HG03457 (cell line): Measurements from ENCODE around the gene GALNT3.

Source experiments
- ATAC-seq: cut with Tn5 transposase; IDR thresholded peaks from one replicate; pipeline ENCODE4 v1.9.1; 2021; ENCODE audit warnings: moderate number of reproducible peaks; ENCODE audit not compliant: unreplicated experiment

GALNT3 gene

DNA sequence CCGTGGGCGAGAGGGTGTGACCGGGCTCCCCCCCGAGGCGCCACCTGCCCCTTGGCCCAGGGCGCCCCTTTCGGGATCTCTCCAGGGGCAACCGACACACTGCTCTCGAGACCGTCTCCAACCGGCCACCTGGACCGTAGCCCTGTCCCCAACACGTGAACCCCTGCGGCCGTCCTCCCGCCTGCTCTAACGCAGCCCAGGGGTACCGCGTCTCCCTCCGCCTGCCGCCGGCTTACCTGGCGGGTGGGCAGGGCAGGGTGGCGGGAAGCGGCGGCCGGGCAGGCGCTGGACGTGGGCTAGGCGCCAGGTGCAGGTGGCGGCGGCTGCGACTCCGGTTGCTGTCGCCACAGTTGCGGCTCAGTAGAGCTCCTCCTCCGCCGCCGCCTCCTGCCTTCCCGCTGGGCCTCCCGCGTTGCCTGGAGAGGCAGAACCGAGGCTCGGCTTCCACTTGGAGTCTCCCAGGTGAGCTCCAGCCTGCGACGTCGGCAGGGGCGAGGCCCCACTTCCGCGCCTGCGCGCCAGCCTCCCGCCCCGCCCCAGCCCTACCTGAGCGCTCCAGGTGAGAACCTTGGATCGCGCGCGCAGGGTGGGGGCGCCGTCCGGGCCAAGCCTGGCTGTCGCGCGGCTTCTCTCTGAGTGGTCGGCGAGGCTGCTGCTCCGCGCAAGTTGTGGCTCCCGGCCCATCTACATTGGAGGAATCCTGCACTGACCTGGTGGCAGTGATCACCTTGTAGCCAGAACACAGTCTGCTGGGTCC is at the start of gene GALNT3:
Gene GALNT3, minus strand, starts transcription at position 469 of the 757 bp plus-strand sequence. CDS start 23,547 bp downstream, outside the sequence.
- peak; percentile 15 for ATAC-seq

- no peak for ATAC-seq
These were observed 49.3 kb upstream of the GALNT3 start for GRCh38 chr2:165843351-165843750.

DNA sequence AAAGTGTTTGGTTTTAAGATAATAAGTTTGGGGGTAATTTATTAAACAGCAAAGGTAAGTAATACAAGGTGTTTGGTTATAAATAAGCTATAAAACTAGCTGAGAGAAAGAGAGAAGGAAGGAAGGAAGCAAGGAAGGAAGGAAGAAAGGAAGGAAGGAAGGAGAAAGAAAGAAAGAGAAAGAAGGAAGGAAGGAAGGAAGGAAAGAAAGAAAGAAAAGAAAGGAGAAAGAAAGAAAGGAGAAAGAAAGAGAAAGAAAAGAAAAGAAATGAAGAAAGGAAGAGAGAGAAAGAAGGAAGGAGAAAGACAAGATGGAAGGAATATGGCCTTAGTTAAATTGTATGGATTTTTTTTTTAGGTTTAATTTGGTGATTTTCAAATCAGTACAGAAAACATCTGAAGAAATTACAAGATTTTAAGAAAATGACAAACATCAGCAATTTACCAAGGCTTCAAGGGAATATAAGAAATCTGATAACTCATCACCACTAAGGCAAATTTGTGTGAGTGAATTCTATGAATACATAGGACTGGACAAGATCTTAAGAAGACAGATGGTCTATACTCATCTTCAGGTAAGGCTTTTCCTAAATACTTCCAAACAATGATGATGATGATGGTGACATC is 46.4 kb upstream of the GALNT3 start:
- ATAC-seq = no peak

GRCh38 chr2:165839610-165840009 is 45.6 kb upstream of the GALNT3 start:
- no peak for ATAC-seq

DNA sequence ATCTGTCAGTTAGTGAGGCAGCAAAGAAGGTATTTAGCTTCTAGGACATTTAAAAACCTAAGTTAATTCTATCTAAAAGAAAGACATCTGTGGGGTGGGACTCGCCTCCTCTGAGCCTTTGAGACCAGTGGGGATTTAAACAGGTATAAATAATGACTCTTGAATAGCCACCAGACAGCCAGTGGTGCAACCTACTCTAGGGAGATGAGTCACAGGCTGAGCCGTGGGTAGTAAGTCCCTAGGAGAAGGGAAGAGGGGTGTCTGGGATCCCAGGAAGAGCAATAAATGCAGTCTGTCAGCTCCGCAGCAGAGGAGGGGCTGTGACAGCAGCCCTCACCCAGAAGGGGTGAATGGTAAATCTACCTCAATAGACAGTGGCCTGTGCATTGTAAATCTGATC is 43.1 kb upstream of the GALNT3 start:
- no peak for ATAC-seq

DNA sequence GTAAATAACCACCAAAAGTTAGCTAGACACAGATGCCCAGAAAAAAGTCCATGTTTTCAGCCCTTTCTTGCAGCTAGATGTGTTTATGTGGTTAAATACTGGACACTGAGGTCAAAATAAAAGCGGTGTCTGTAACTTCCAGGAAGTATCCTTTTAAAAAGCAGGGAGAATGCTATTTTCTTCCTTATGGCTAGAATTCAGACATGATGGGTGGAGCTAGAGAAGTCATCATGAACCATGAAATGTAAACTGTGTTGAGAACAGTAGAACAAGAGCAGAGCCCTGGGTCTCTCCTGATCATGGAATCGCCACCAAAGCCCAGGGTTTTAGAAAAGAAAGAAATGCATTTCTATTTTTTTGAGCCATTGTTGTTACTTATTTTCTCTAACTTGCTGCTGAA is 41.3 kb upstream of the GALNT3 start:
- ATAC-seq = no peak

GRCh38 chr2:165833156-165833555 is 39.1 kb upstream of the GALNT3 start:
- ATAC-seq = no peak

GRCh38 chr2:165827921-165828276 is 33.9 kb upstream of the GALNT3 start:
- no peak for ATAC-seq

- peak; percentile 93 for ATAC-seq
These were observed 33.2 kb upstream of the GALNT3 start for GRCh38 chr2:165827016-165827920.

DNA sequence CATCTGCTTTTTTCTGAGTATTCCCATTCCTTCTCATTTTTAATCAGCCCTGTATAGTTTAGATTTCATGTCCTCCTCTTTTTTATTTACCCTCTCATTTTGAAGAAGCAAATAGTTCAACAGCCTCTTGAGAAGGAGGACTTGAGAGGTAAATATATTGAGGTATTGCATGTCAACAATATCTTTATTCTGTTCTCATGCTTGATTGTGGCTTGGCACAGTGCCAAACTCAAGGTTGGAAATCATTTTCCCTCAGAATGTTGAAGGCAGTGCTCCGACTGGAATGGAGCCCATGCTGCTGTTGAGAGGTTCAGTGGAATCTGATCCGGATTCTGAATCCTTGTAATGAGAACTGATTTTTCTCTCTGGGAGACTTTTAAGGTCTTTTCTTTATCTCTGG is 31.0 kb upstream of the GALNT3 start:
- ATAC-seq = no peak

GRCh38 chr2:165820296-165820695 is 26.2 kb upstream of the GALNT3 start:
- ATAC-seq = no peak

DNA sequence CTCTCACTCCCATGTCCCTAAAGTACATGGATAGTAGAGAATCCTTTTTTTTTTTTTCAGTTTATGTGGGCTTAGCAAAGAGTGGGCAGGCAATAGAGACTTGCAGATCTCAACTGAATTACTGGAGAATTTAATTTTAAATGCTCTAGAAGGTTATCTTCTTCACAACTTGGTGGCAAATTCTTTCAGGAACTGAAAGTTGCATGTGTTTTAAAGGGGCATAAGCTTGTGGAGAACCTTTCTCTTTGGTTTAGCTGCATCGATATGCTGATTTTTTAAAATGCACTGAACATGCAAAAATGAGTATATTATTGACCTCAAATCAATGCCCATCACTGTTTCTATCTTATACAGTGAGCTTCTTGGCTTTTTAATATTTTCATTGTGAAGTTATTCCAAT is 24.9 kb upstream of the GALNT3 start:
- no peak for ATAC-seq

DNA sequence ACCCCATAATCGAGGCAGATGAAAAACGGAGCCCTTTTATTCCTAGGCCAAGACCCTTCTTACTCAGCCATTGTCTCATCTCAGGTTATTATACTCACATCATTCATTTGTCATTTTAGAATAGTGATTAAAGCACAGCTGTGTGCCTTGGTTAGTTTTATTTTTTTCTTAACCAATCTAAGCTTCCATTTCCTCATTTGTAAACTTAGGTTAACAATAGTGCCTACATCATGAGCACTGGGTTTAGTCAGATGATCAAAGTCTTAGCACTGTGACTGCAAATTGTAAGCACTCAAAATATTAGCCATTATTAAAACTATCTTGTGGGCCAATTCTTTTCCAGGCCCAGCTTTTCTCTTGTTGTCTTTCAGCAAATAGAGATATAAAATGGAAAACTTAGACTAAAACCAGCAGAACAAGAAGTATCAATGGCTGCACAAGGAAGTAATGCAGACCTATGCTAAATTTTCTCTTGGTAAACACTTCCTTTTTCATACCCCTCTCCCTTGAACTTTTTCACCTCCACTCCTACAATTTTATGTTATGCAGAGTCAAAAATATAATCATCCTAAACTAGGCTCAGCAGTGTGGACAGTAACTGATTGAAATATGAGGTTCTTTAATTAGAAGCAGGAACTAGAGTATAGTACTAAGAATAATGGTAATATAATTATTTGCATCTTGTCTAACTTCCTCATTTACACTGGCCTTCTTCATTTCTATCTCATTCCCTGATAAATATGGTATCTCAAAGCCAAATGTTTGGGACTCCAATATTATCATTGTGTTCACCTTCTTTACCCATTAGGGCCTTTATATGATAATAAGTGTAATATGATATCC is 21.5 kb upstream of the GALNT3 start:
- ATAC-seq = no peak

DNA sequence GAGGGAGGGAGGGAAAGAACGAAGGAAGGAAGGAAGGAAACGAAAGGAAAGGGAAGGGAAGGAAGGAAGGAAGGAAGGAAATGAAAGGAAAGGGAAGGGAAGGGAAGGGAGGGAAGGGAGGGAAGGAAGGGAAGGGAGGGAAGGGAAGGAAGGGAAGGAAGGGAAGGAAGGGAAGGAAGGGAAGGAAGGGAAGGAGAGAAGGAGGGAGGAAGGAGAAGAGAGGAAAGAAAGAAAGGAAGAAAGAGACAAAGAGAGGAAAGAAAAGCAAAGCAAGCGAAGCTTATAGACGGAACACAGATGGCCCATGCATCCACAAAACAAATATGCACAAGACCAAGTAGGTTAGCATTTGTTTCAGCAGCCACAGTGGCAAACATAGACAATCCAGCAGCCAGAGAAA is 20.4 kb upstream of the GALNT3 start:
- ATAC-seq = no peak

GRCh38 chr2:165811592-165812370 is 17.7 kb upstream of the GALNT3 start:
- no peak for ATAC-seq

- ATAC-seq = no peak
These were observed 16.4 kb upstream of the GALNT3 start for GRCh38 chr2:165810418-165810817.

- ATAC-seq = no peak
These were observed 10.7 kb upstream of the GALNT3 start for GRCh38 chr2:165804719-165805118.

DNA sequence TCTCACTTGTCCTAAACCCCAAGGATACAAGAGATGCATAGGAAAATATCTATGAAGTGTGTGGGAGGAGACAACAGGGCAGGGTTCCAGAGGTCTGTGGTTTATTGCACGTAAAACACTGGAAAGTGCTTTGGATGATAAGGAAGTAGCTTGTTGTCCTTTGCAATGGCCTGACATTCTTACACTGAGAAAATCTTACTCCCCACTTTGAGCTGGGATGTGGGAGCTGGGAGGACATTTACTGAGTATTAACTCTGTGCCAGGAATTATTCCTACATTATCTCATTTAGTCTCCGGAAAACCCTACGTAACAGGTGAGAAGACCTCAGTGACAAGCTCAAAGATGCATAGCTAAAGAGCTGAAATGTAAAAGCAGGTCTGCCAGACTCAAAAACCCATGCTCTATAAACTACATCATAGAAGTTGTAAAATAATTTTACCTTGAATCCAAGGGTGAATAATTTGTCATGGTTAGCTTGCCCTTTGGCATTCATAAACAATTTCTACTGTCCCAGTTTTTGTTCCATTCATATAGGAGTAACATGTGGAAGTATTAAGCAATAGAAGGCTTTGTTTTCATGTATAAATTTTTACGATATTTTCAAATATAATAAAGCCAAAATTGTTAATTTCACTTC is 9.2 kb upstream of the GALNT3 start:
- no peak for ATAC-seq

GRCh38 chr2:165801176-165801575 is 7.1 kb upstream of the GALNT3 start:
- no peak for ATAC-seq
